HG03442 (cell line): ENCODE results near the gene UBE2L5.

Experiments
- ATAC-seq: cut with Tn5 transposase; IDR thresholded peaks from one replicate; pipeline ENCODE4 v1.9.1; 2021; ENCODE audit warnings: mild to moderate bottlenecking, moderate library complexity; ENCODE audit not compliant: unreplicated experiment

The UBE2L5 gene

DNA sequence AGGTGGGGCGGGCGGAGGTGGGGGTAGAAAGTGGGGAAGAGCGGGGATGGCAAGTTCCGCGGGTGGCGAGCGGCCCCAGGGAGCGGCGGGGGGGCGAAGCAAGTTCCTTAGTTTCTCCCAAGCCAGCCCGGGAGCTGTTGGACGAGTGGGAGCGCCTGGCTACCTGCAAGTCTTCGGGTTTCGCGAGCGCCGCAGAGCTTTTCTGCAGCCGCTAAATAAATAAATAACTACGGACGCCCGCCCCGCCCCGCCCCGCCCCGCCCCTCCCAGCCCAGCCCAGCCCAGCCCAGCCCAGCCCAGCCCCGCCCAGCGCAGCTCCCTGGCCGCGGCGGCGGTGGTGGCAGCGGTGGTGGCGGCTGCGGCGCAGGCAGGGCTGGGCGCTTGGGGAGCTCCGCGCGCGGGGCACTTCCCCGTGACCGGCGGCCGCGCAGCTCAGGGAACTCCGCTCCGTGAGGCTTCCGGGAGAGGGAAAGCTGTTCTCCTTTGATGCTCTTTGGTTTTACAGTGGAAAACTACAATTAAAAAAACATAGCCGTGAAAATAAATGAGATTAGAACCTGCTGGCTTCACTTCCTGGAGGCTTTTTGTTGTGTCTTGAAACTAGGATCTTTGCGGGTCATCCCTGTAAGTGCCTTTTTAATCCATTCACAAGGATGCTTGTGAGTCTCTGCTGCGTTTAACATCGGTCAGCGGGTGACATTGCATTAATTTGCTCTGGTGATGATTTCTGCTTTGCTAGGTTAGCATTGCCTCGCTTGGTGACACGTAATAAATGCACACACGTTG lies at the start of gene UBE2L5:
Gene UBE2L5 (plus strand): TSS at position 440 of the 786 bp plus-strand sequence. CDS start 5,498 bp downstream, outside the sequence.
- ATAC-seq, result peak; percentile 66

DNA sequence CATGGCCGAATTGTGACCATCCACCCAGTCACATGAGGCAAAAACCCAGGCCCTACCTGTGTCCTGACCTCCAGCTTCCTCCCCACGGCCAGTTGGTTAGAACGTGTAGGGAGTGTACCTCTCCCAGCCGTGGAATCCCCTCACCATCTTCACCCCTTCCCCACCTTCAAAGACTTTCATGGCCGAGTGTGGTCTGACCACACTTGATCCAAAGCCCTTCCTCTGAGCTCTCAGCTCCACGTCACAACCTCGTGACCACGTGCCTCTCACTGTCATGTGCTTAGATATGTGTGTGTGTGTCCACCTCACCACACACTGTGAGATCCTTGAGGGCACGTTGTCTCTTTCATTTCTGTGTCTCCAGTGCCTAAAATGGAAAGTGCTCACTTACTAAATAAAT lies 48.6 kb upstream of the UBE2L5 start:
- ATAC-seq, result no peak

DNA sequence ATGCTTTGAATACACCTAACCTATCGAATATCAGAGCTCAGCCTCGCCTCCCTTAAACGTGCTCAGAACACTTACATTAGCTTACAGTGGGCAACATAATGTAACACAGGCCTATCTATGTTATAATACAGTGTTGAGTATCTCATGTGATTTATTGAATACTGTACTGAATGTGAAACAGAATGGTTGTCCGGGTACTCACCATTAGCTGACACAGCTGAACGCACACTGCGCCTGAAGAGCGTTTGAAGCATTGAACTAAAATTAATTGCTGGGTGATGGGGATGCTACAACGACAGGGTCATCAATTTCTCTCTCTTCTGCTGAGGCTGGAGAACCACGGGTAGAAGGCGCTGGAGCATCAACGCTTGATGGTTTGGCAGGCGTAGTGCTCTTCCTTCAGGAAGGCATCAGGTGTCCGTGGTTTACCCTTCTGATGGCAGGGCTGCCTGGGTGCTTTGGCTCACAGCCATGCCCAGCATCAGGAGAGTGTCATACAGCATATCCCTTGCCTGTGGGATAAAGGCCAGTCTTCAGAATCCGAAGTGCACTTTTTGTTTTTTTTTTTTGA lies 46.9 kb upstream of the UBE2L5 start:
- no peak for ATAC-seq

DNA sequence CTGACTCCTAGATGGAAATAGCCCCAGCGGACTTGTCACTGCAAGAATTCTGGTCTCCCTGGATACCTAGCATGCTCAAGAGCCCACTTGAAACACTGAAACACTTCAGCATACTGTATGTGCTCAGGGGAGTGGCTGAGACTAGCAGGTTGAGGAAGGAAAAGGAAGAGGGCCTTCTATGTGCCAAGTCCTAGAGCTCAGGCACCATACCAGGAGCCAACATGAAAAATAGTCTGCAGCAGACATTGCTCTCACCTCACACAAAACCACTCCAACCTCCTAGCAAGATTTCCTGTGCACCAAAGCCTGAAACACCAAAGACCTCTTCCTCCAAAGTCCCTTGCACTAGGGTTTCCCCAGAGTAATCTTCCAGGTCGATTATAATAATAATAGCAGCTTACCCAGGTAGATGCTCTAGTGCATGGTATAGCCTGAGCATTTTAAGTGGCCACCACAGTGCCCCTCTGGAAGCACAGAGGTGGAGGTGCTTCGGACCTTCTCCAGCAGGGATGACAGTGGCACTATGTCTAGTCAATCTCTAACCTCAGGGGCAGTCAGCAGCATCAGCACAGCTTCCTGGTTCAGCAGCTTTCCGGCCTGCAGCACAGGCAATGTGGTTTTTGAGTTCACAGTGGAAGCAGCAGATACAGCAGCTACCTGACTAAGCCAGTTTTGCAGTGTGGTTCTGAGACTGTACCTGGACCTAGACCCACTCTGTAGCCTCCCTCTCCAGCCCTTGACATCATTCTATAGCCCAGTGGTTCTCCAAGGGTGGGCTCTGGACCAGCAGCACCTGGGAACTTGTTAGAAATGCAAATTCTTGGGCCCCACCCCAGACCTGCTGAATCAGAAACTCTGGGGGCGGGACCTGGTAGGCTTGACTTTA lies 45.6 kb upstream of the UBE2L5 start:
- ATAC-seq, result peak; percentile 53

DNA sequence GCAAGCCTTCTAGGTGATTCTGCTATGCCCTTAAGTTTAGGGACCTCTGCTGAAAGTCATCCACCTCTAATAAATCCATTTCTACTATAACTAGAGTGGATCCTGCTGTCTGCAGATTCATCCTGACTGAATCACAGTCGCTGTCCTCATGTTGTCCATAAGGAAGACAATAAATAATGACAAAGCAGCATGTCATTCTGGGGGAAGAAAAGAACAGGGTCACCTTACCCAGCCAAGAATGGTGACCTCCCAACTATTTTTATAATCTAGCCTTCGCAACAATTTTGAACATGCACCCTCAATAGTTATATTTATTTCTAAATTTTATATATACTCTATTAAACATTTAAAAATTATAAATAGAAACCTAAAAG lies 45.0 kb upstream of the UBE2L5 start:
- ATAC-seq, result no peak

DNA sequence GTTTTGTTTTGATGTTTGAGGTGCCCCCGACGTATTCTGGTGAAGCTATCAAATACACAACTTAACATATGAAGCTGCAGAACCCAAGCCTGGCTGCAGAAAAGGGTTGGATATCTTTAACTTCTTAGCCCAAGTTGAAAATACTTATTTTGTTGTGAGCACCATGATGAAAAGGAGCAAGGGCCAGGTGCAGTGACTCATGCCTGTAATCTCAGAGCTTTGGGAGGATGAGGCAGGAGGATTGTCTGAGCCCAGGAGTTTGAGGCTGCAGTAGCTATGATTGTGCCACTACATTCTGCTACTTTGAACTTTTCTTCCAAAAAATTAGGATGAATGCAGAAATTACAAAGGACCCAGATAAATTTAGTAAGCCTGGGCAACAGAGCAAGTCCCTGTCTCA lies 44.1 kb upstream of the UBE2L5 start:
- no peak for ATAC-seq

DNA sequence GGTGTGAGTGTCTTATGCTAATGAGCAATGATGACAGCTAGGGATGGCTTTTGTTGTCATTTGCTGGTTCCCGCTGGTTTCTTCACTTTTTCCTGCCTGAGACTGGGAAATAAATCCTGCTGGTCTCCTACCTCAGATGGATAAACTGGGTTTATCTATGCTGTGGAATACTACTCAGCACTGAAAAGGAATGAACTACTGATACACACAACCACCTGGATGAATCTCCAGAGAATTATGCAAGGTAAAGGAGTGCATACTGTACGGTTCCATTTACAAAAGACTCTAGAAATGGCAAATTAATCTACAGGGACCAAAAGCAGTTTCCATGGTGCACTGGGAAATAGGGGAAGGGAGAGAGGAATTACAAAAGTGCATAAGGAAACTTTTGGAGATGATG lies 41.2 kb upstream of the UBE2L5 start:
- ATAC-seq, result no peak

DNA sequence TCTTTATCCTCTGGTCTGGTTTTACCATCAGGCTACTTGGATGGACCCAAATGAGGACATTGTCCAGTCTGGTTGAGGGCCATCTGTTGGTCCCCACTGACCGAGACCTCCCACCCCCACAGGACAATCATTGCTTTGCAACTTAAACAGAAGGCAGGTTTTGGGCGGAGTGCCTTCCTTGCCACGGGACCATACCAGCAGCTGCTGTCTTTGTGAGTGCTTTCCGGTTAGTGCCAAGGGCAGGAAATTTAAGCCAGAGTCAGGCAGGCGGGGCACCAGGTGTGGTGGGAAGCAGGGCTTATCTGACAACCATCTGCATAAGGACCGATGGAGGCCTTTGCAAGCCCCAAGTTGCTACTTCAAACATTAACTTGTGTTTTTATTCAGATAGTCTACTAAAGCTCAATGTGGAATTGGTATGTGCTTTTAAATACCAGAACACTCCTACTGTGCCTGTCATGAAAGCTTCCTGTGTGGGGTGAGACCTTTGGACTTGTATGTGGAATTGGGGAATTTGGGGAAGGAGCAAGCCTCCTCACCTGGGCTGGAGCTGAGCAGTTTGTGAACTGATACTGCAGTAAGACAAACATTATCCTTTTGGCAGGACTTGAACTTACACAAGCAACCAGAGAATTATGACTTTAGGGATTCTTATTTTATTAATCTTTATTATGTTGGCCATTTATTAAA lies 39.3 kb upstream of the UBE2L5 start:
- no peak for ATAC-seq

DNA sequence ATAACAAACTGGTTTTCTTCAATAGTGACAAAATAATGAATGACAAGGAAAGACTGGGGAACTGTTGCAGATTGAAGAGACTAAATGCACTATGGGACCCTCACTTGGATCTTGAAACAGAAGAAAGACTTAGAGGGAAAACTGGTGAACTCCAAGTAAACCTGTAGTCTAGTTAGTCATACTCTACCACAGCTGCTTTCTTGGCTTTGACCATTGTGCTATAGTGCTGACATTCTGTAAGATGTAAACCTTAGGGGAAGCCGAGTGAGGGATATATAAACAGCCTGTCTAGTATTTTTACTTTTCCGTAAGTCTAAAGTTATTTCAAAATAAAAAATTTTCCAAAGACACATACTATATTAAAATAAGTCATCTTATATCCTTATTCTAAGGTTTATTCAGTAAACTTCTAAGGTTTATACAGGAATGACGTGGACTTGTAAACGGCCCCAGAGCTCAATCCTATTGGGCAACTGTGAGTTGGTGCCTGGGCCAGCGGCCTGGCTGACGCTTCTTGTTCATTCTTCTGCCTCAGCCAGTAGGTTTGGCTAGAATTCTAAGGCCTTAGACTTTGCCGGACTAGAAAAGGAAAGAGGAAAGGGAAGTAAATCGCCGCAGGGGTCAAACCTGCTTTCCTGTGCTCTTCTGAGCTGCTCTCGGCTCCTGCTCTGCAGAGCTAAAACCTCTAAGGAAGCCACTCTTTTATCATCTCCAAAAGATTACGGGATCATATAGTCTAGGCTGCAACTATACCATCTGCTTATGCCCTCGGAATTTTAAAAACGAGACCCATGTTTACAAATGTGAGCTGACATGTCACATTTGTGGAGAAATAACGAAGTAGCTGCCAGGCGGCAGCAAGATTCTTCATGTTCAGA lies 33.6 kb upstream of the UBE2L5 start:
- ATAC-seq, result no peak

DNA sequence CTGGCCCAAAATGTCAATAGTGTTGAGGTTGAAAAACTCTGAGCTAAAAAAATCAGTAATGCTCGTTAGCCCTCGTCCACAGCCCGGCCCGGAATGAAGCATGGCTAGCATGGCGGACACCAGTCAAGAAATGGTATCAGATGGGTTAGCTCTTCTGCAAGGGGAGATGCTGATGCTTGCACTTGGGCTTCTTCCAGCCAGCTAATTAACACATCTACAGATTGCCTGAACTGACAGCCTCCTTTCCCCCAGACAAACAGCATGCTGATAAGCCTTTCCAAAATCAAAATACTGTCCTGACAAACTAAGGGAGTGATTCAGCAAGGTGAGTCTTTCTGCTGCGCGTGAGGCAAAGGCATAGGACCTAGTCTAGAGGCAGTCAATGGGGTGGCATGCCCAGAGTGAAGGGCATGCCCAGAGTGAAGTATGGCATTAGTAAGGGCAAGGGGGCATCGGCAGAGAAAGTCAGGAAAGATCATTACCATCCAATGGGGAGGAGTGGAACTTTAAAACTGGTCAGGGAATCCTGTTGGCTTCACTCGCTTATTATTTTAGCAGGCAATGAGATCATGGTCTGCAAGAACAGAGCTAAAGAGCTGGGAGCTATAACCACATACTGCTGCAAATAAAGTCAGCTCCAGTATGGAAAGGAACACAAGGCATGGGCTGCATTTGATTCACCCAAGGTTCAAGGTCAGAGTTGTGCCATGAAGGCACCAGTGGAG lies 30.2 kb upstream of the UBE2L5 start:
- no peak for ATAC-seq

DNA sequence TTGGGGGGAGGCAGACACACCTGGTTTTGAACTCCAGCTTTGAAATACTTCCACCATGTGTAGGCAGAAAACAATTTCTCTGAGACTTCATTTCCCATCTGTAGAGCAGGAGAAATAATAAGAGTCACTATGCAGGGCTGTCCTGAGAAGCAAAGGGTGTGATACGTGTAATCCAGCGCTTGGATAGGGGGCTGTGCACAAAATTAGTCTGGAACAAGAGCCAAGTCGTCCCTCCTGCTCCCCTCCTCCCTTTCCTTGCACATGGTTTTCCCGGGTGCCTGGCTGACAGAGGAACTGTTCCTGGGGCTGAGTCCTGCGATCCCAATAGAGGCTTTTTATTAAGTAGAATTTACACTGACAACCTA lies 29.6 kb upstream of the UBE2L5 start:
- no peak for ATAC-seq

DNA sequence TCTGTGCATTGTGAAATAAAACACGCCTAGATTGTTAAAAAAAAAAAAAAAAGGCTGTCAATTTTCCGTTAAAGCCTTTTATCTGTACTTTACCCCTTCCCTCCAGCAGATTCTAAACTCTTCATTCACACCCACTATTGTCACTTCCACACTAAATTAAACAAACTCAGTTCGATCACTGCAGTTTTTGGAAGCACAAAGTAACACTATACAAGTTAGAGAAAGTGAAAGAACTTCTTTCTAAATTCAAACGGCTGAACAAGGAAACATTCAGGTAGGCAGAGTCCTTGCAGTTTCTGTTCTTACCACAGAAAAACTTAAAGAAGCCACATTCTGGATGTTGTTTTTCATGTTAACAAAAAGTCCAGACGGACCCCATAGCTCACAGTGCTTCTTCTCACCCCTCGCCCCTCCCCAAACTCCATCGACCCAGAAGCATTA lies 27.5 kb upstream of the UBE2L5 start:
- peak; percentile 69 for ATAC-seq

DNA sequence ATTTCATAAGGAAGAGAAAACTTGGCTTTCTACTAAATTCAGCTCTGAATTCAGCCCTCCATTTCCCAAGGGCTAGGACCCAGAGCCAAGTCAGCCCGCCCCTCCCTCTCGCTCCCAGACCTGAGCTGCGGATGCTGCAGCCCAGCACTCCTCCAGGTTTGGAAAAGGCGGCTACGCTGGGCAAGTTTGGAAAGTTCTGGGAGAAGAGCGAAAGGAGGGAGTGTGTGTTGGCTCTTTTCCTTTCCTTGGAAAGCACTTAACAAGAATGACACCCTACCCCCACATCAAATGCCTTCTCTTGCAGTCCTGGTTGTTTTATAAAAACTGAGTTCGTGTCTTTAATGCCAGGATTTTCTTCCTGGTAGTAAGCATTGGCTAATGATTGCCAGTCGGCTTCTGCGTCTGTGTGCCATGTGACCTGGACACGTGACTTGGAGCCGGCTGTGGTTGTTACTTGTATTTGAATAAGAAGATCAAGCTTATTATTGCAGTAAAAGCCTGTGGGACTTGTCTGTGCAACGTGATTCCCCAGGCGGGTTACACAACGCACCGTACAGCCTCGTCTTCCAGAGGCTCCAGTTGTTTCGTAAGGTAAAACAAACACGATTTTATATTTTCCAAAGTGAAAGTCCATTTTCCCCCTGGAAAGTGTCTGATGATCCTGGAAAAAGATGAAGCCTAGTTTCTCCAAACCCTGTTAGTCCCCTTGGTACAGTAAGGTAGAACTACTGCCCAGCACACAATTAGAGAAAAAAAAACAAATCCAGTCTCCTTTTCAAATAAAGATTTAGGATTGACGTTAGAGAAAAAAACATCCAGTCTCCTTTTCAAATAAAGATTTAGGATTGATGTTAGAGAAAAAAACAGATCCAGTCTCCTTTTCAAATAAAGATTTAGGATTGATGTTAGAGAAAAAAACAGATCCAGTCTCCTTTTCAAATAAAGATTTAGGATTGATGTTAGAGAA lies 26.8 kb upstream of the UBE2L5 start:
- ATAC-seq, result peak; percentile 53

DNA sequence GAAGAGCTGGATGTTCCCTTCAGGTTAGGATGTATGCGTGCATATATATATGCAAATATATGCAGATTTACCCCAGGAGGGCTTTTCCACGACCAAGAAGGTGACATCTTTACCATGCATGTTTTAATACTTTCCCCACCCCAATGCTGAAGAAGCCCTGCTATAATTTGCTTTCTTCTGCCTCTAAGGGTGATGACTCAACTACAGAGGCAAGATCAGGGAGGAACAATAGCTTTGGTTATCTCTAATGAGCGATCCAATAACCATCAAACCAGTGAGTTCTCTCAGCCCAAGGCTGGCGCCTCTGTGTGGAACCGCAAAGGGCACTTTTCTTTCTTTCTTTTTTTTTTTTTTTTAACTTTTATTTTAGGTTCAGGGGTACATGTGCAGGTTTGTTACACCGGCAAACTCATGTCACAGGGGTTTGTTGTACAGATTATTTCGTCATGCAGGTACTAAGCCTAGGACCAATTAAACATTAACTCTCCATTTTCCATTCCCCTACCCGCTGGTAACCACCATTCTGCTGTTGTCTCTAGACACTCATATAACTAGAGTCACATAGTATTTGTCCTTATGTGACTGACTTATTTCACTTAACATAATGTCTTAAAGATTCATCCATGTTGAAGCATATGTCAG lies 25.7 kb upstream of the UBE2L5 start:
- ATAC-seq, result no peak

DNA sequence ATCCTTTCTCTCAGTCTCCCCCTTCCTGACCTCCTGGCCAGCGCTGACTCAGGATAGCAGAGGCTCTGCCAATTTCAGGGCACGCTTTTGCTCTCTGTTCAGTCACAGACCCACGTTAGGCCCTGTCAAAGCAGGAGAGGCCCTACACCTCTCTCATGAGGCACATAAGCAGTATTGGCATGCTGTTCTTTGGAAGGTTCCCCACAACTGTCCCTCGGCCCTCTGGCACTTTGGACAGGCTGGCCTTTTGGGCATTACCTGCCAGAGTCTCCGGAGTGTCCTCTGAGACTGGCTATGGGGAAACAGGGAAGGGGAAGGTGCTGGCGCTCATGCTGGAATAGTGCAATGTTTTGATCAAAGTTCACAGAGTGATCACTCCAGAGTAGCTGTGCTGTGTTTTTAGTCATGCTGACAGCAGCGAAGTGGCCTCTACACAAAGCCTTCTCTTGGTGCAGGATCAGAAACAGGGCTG lies 23.7 kb upstream of the UBE2L5 start:
- no peak for ATAC-seq

DNA sequence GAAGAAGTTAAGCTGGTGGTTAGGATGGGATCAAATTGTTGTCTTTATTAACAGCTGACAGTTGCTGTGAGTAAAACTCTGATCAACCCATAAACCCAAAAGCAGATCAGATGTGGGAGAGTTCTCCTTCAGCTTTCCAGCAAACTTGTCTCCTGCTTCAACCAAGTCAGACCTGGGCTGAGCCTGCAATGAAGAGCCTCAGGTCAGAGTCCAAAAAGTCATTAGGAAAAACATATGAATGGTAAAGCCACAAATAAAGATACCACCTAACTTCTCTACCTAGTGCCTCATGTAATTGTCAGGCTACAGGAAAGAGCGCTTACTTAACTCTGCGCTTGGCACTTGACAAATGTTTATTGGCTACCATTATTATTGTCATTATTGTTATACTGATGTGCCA lies 21.9 kb upstream of the UBE2L5 start:
- no peak for ATAC-seq

DNA sequence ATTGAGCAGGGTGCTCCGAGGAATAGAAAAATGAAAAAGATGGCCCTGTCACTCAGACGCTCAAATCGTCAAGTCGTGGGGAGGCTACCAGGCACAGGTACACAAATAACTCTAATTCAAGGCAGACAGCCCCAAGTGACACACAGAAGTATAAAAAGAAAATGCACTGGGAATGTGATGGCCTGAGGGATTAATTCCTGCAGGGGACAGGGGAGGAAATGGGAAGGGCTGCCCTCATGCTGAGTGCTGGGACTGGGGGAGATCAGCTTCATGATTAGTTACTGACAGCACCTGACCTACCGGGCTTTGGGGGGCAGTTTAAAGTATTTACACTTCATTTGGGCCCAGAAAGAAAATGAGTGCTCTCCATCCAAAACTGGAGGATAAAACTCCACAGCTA lies 20.9 kb upstream of the UBE2L5 start:
- ATAC-seq, result no peak

DNA sequence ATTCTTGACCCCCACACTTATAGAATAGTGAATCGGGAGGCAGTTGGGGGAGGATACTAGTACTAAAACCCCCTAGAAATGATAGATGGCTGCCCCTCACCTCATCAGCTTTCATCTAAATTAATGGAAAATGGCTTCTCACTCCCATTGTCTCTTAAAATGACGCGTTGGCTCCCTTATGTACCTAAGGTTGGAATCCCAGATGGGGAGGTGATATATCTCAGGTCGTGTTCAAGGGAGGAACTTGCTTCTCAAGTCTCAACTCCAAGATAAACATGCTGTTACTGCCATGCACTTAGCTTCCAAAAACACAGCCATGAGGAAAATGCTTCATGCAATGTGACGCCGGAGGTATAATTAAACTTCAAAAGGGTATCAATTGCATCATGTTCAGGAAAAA lies 18.8 kb upstream of the UBE2L5 start:
- ATAC-seq, result no peak
